COLO668 (cell line): ENCODE measurements around the gene KMT2B.

Source experiments
- DNase-seq: peaks from one replicate; lab custom pipeline; 2025; ENCODE audit not compliant: unreplicated experiment; lab: John Stamatoyannopoulos, UW

Gene KMT2B

DNA sequence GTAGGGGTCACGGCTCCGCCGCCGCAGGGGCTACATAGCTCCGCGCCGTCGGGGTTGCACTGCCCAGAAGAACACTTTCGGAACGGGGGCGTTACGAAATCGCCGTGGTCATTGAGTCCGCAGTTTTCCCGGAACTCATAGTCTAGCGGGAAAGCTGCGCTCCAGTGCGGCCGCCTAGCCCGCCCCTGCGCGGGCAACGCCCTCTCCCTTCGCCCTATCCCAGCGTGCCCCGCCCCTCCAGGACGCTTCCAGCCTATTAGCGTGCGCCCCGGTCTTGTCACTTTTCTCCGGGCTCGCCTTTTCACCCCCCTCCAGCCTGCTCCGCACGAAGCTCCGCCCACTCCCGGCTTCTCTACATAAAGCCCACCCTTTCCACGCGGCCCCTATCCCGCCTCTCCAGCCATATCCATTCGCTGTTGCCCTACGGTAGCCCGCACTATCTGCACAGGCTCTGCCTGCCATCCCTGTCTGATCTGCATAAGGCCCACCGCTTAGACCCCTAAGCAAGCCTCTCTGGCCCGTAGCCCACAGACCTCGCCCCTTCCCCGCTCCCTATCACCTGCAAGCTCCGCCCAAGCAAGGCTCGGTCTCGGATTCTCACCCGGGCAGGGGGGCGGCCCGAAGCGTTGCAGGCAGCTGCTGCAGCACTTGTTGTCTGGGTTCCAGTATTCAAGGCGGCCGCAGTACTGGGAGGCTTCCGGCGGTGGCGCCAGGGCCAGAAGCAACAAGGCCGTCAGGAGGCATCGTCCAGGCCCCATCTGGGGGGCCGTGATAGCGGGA is 22.8 kb downstream of the KMT2B start:
- peak; percentile 98 for DNase-seq

DNA sequence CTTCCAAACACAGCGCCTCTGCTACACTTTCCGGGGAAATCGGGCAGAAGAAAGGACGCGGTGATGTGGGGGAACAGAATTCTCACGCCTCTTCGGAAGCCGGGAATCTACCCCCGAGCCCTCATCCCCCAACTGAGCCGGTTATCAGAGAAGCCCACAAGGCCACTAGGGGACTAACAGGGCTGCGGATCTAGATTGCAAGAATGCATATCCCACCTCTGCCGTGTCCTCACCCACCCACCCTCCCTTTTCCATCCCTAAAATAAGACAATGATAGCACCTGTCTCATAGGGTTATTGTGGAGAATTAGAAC is 23.4 kb downstream of the KMT2B start:
- DNase-seq = no peak

DNA sequence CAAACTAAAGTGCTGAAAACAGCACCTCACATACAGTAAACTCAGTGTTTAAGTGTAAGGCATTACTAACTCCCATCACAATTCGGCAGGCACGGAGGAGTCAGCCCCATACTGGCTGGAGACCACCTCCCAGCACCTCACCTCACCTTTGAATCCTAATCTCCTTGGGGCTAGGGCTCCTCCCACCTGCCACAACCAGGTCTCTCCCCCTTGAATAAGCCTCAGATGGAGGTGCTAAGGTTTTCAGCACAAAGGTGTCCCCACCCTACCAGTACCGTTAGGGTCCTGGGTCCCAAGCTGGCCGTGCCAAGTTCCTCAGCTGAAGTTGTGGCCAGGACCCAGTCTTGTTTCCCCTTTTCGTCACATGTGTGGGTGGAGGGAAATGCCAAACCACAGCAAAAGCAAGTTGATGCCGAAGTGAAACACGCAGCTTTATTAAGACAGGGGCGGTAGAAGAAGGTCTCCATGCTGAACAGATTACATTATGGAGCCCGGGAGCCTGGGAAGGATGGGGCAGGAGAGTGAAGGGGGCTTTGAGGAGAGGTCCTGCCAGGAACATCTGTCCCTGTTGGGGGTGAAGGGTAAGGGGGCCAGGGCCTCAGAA is 24.4 kb downstream of the KMT2B start, which contains the start of gene IGFLR1:
Gene IGFLR1 (minus strand): TSS at position 332 of the 604 bp plus-strand sequence. CDS start 1,272 bp downstream, outside the sequence.
- DNase-seq = no peak

DNA sequence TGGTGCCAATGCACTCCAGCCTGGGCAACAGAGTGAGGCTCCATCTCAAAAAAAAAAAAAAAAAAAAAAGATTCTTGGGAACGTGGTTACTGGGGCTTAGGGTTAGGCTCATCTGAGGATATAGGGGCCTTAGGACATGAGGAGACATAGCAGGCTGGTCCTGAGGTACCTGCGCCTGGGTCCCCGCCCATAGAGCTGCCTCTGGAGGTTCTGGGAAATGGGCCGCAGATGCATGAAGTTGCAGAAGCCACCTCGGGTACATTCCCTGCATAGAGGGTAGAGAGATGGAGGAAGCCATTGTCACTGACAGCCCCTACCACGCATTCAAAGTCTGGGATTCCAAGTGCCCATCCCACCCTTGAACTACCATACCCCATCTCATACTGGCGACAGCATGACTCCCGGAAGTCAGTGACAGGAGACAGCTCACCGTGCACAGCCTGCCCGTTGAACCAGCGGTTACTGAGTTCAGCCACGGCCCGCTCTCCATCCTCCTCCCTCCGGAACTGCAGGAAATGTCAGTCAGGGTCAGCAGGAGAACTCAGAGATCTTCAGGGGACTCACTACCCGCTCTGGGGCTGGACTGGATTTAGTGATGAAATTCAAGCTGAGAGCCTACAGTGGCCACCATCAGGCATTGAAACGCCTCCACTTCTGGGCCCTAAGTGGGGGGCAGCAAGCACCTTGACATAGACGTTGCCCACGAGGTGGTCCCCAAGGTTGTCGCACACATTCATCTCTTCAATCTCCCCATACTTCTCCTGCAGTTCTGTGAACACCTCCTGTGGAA is 26.0 kb downstream of the KMT2B start:
- no peak for DNase-seq

DNA sequence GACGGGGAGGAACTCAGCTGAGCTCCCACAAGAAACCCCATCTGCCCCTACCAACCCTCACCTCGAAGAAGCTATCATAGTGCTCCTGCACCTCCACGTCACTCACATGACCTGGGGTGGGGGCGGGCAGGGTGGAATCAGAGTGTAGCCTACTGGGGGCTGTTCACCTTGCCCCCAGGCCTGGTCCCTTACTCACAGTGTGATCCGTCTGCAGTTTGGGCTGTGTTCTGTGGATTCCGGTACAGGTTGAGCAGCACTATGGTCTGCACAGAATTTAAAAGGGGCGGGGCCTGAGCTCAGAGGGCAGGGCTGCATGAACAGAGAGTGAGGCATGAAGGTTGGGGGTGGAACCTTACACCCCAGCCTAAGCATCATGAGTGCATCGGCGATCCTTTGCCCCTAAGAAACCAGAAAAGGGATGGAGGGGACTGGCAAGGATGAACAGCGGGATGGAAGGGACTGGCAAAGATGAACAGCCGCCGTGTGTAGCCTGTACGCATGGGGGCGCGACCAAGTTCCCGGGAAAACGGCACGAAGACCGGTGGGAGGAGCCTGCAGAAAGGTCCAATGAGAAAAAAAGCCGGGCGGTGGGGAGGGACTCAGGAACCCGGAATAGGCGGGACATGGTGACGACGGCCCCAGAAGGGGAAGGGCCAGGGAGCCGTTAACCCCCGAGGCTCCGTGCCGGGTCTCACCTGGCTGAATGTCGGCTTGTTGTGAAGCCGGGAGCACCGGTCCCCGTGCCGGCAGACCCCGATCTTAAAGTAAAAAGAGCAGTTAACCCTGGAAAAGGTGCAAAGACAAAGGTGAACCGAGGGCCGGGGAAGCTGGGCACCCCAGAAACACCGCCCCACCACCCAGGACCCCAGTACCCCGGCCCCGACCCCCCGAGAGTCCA is 26.9 kb downstream of the KMT2B start:
- peak; percentile 93 for DNase-seq

DNA sequence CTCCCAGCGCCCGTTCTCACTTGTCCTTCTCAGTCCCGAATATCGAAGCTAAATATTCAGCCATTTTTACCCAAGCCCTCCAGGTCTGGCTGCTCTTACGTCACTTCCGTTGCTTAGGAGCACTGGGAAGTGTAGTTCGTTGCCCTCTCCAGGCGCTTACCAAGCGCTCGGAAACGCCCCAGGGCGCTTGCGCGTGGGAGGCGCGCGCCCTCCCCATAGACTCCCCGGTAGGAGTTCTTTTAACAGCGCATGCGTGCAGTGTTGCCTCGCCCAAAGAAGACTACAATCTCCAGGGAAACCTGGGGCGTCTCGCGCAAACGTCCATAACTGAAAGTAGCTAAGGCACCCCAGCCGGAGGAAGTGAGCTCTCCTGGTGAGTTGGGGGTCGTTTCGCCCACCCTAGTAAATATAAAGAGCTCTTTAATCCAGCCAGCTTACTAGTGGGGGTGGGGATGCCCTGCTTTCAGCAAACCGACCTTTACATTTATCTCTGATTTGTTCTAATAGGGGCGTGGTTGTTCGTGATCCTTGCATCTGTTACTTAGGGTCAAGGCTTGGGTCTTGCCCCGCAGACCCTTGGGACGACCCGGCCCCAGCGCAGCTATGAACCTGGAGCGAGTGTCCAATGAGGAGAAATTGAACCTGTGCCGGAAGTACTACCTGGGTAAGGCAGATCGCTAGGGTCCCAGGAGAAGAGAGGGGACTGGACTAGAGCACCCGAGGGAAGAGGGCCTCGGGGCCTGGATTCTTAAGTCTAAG is 27.7 kb downstream of the KMT2B start, which contains the start of the genes PSENEN and U2AF1L4:
Gene PSENEN (plus strand): TSS at position 324 of the 759 bp plus-strand sequence. CDS start 280 bp downstream, at position 604.
Gene U2AF1L4 (minus strand): TSS at position 91 of the 759 bp plus-strand sequence. CDS start 27 bp downstream, at position 64.
- DNase-seq = peak; percentile 98

DNA sequence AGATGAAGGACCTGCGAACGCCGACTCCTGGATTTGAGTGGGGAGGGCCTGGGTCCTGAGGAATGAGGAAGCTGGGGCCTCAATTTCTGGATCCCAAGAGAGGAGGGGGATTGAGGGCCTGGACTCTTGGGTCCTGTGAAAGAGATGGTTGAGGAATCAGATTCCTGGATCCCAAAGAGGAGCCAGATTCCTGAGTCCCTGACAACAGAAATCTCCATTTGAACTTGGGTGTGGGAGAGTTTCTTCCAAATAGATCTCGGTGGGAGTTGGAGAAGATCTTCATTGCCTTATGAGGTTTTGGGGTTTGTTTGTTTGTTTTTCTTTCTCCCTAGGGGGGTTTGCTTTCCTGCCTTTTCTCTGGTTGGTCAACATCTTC is 28.3 kb downstream of the KMT2B start:
- DNase-seq = no peak

DNA sequence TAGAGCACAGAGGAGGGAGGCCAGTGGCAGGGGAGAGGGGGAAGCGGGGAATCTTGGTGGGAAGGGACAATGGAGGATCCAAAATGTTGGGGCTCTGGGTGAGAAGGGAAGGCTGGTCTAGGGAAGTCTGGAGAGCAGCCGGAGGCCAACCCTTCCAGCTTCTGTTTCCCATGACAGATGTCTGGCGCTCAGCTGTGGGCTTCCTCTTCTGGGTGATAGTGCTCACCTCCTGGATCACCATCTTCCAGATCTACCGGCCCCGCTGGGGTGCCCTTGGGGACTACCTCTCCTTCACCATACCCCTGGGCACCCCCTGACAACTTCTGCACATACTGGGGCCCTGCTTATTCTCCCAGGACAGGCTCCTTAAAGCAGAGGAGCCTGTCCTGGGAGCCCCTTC is 28.7 kb downstream of the KMT2B start:
- no peak for DNase-seq

DNA sequence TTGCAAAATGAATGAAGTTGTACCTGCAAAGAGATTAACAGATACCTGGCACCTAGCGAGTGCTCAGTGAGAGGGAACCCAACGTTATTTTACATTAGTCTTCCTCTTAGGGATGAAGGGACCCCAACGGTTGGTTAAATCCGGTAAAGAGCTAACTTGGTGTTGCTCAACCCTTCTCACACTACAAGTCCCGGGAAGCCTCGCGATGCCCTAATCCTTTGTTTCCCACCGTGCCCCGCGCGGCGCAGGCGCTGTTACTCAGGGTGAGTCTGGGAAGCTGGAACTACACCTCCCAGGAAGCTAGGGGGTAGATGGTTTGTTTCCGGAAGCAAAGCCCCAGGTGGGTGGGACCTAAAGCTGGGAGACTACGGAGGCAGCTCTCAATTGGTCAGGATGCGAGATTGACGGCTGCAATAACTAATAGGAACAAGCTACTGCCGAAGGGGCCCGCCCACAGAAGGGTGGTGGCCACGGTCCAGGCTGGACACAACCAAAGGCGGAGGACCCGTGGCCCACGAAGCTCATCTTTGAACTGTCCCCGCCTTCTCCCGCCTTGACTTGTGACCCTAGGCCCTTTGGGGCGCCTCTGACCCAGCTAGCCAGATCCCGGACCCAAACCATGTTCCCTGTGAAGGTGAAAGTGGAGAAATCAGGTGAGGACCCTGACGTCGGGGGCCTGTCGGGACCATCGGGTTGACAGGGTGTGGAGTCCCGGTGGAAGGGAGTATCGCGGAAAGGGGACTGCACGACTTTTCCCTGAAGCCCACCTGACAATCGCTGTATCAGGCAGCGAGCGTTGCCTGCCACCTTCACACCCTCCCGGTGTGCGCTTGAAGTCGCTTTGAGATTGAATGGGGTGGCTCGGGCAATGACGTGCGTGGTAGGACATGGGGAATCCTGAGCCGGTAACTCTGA is 30.6 kb downstream of the KMT2B start, which contains the start of gene LIN37:
Gene LIN37 (plus strand): TSS at position 471 of the 915 bp plus-strand sequence. CDS start 149 bp downstream, at position 620.
- peak; percentile 98 for DNase-seq

DNA sequence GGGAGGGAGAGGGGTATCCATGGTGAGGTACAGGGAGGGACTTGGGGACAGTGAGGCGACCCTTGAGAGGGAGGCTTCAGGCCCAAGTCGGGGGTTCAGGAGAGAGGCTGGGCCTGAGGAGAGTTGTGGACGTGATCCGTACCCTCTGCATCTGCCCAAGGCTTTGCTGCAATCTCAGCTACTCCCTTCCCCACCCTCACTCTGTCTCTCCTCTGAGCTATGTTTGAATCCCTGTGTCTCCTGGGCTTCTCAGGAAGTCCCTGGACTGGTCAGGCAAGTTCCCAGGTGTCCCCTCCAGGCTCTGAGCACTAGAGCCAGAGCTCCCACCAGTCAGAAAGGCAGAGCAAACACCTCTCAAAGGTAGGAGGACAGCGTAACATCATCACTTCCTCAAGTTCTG is 32.4 kb downstream of the KMT2B start:
- DNase-seq = no peak

DNA sequence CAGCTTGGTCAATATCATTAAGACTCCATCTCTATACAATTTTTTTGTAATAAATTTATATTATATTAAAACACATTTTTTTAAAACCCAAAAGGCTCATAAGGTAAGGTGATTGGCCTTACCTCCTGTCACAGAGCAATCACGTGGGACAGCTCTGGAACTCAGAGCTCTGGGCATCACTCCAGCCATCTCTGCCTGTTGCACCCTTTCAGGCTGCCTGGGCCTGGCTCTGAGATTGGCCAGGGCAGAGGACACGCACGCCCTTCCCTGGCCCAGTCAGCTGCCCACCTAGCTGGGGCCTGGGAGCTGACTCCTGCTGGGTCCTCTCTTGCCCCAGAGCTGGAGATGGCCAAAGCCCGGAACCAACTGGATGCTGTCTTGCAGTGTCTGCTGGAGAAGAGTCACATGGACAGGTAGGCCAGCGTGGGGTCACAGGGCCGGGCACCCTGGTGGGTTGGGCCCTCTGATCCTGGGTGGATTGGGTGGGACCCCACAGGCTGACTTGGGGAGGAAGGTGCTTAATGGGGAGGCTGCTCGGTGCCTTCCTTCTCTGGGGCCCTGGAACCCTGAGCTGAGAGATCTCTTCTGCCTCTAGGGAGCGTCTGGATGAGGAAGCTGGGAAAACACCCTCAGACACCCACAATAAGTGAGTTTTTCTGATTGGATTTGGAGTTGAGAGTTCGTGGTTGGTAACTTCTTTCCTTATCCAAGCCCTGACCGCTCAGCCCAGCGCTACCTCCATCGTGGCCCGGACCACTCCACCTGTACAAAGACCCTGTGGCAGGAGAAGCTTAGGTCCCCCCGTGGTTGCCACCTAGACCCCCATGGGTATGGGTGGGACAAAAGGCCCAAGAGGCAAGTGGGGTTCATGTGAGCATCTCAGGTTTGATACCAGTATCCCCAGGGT is 34.3 kb downstream of the KMT2B start:
- DNase-seq = no peak

DNA sequence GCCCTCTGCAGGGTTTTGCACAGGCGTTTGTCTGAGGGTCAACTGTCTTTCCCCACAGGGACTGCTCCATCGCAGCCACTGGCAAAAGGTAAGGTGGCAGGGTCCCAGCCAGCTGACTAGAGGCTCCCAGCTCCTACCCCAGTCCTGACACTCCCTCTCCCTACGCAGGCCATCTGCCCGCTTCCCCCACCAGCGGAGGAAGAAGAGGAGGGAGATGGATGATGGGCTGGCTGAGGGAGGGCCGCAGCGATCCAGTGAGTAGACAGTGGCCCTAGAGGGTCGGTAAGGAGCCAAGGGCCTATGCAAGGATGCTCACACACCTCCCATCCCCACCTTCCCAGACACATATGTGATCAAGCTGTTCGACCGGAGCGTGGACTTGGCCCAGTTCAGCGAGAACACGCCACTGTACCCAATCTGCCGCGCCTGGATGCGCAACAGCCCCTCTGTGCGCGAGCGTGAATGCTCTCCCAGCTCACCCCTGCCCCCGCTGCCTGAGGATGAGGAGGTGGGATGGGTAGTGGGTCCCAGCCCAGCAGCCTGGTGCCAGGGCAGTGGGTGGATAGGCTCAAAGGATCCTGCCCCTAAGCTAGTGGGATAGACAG is 35.0 kb downstream of the KMT2B start:
- DNase-seq = no peak

DNA sequence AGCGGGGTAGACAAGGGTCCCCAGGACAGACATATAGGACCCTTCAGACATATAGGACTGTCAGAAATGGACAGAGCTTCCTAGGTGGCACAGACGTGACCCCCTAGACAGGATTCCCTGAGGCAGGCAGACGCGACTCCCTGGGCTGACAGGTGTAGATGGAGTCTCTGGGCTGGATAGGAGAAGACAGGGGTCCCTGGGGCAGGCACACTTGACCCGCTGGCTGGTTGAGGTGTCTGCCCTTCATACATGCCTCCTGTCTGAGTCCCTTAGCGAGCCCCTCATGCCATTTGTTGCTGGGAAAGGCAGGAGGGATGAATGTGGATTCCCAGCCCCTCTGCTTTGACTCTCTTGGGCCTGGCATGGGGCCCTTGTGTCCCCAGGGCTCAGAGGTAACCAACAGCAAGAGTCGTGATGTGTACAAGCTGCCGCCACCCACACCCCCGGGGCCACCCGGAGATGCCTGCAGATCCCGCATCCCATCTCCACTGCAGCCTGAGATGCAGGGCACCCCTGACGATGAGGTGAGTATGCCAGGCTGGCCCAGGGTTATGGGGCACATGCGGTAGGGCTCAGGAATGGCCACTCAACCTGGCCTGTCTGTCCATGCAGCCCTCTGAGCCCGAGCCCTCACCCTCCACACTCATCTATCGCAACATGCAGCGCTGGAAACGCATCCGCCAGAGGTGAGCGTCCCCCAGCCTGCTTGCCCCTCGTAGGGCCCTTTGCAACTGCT is 36.0 kb downstream of the KMT2B start:
- DNase-seq = no peak

DNA sequence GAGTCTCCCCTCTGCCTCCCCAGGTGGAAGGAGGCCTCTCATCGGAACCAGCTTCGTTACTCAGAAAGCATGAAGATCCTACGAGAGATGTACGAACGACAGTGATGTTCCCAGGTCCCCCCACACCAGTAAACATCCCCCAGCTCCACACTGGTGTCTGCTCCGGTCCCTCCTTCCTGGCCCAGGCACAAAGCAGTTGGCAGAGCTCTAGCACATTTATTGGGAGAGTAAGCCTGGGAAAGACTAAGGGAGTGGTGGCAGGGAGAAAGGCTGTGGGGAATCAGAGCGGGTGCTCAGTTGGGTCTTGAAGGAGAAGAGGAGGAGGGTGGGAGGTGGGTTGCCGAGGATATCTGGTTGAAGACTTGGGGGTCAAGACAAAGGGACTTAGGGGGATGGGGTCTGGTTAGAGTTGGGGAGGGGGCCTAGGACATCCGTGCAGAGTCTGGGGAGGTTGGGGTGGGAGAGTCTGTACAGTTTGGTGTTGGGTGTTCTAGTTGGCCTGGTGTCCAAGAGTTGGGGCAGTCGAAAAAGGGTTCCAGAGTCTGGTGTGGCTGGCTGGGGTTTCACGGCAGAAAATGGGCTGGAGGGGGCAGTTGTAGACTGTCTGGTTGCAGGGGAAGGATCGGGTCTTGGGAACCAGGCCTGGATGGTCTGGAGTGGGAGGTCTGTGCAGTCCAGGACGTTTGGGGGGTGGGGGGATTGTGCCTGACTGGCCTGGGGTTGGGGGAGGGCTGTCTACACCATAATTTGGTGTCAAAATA is 36.7 kb downstream of the KMT2B start:
- no peak for DNase-seq

DNA sequence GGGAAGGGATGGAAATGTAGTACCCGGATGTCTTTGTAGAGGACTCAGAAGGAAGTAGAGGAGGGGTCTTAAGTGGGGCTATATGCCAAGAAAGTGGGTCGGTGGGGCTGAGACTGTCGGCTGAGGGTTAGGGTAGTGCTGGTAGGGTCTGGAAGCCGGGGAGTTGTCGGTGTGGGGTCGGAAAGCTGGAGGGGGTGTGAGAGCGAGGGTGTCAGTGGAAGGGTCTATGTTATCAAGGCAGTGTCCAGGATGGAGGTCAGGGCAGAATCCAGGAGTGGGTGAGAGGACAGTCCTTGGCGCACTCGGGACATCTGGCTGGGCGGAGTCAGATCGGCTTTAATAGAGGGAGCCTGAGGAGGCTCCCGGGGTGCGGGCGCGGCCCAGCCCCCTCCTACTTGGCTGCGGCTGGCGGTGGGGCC is 37.3 kb downstream of the KMT2B start:
- DNase-seq = no peak
